Measurements from ENCODE around the gene EPS8L2.

EPS8L2 gene

DNA sequence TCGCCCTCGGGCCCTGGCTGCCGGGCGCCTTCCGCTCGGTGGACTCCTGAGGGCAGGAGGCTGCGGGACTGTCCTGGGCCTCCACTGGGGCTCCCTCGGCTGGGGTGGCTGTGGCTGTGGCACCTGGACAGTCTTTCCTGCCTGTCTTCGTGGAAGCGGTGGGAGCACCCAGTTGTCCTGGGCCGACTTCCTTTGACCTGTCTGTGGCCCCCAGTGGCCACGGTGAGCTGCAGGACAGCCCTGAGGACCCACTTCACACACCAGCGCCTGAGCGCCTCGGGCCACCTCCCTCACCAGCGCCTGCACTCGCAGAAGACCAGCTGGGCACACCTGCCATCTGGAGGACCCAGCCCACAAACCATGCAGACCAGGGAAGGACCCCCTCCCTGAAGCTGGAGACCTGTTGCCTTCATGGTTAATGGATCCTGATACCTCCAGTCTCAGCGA is 1.8 kb upstream of the EPS8L2 start:
- DNase-seq (ENCODE audit: low read depth, low spot score): no peak

DNA sequence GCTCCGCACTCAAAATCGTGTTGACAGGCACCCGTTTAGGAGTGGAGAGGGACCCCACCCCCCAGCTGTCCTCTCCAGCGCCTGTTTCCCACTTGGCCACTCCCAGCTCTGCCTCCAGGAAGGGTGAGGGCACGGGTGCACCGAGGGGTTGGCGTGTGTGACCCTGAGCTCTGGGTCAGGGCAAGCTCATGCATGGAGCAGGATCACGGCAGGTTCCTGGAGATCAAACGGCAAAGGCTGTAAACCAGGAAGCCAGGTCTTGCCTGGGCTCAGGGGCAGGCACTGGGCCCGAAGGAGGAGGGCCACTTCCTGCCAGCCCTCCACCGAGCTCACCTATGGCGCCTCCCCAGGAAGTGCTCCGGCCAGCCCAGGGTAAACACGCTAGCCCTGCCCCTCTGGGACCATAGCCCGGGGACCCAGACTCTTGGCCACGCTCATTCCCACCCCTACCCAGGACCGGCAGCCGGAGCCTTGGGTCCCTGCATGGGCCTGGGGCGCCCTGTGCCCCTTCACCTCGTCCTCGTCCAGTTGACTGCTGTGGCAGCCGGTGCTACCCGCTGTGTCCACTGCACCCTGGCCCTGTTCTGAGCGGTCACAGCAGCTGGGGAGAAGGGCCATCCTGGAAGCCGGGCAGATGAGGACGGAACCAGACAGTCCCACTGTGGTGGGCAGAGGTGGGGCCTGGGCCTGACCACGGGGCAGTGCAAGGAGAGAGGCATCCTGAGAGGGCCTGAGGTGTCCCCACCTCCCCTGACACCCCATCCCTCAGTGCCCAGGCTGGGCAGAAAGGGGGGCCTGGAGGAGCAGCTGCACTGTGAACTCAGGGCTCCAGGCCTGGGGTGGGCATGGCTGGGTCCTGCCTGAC is 1.0 kb upstream of the EPS8L2 start:
- DNase-seq (ENCODE audit: low read depth, low spot score): no peak

GRCh38 chr11:706439-706956 is 467 bp downstream of the EPS8L2 start:
- no peak for DNase-seq (ENCODE audit: low read depth, low spot score)

DNA sequence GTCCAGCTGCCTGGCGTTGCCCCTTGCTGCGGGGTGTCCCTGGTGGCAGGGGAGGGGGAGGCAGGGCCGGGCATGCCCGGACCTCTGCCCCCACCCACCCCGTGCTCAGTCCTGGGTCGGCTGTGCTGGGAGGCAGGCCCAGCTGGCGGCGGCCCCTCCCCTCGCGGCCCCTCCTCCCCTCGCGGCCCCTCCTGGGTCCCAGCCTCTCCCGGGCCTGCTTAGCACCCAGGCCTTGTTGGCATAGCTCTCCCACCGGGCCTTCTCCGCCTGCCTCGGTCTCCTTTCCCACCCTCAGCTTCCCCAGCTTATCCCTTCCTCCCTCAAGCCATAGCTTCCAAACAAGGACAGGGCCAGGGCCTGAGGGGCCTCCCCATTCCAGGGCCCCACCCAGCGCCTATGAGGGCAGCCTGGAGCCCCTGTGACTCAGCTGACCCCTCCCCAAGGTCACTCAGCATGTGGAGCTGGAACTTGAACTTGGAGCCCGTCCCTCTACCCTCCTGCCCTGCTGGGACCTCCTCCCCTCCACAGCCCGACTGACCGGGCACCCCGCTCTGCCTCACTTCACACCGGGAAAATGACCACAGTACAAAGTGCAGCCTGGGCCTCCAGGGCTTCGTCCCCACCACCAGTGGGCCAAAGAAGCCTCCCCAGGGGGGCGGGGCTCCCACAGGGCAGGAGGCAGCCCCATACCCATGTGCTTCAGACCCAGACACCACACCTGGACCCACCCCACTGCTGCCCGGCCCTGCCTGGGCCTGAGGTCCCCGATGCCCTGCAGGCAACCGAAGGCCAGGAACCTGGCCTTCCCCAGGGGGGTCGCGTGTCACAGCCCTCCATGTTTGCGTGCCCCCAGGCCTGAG is 1.2 kb downstream of the EPS8L2 start:
- no peak for DNase-seq (ENCODE audit: low read depth, low spot score)

DNA sequence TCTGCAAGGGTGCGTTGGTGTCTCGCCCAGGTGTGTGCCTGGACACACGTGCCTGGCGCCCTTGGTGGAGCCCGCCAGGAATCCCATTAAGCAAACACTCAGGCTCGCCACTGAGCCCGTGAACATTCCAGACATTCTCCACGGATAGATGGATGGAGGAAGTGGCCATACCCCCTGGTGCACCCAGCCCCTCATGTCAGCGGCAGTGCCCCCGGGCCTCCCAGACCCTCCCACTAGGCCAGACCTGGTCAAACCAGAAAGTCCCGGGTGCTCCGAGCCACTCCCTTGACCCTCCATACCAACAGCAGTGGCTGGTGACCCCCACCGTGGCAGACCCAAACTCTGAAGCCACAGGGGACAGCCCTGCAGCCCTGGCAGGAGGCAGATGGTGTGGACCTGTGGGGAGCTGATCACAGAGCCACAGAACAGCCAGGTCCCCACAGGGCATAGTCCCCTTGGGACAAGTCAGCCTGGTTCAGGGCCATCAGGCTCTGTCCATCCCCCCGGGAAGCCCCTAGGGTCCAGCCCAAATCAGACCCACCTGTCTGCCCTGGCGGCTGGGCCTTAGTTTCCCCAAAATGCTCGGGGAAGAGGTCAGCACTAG is 1.9 kb downstream of the EPS8L2 start:
- DNase-seq (ENCODE audit: low read depth, low spot score): no peak

- DNase-seq (ENCODE audit: low read depth, low spot score): no peak
Observed at GRCh38 chr11:708511-708910, 2.5 kb downstream of the EPS8L2 start.

GRCh38 chr11:709109-709997 is 3.3 kb downstream of the EPS8L2 start:
- DNase-seq (ENCODE audit: low read depth, low spot score): no peak

DNA sequence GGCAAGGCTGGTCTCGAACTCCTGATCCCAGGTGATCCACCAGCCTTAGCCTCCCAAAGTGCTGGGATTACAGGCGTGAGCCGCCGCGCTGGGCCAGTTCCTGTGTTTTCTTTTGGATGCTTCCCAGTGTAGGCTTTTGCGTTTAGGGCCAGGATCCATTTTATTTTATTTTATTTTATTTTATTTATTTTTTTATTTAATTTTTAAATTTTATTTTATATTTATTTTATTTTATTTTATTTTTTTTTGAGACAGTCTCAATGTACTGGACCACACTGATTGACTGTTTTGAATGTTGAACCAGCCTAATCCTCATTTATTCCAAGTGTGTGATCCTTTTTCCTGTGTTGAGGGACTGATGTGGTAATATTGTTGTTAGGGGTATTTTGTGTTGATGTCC is 8.4 kb downstream of the EPS8L2 start:
- DNase-seq (ENCODE audit: low read depth, low spot score): no peak

GRCh38 chr11:719214-720016 is 13.4 kb downstream of the EPS8L2 start:
- DNase-seq (ENCODE audit: low read depth, low spot score): no peak

DNA sequence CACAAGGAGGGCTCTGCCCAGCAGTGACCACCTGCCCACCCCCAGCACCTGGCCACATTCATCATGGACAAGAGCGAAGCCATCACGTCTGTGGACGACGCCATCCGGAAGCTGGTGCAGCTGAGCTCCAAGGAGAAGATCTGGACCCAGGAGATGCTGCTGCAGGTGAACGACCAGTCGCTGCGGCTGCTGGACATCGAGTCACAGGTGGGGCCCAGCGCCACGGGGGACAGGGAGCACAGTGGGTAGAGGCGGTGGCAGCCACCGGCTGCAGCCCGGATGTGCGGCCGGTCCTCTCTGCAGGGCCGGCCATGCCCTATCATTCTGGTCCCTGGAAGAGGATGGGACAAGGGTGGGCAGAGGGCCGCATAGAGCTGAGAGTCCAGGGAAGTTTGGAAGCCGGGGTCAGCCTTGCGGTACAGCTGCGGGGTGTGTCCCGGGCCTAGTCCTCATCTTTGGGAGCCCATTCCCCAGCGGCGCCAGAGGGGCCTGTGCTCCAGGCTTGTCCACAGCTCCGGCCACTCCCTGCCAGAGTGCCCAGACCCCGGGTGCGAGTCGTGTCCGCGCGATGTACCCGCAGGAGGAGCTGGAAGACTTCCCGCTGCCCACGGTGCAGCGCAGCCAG is 14.1 kb downstream of the EPS8L2 start:
- DNase-seq (ENCODE audit: low read depth, low spot score): no peak

DNA sequence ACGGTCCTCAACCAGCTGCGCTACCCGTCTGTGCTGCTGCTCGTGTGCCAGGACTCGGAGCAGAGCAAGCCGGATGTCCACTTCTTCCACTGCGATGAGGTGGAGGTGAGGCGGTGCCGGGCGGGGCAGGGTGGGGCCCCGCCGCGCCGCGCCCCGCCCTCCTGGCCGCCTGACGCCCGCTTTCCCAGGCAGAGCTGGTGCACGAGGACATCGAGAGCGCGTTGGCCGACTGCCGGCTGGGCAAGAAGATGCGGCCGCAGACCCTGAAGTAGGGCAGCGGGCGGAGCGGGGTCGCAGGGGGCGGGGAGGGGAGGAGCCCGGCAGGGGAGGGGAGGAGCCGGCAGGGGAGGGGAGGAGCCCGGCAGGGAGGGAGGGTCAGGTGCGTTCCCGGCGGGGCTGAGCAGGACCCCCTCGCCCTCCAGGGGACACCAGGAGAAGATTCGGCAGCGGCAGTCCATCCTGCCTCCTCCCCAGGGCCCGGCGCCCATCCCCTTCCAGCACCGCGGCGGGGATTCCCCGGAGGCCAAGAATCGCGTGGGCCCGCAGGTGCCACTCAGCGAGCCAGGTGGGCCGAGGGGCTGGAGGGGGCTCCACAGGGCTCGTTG is 14.7 kb downstream of the EPS8L2 start:
- no peak for DNase-seq (ENCODE audit: low read depth, low spot score)

DNA sequence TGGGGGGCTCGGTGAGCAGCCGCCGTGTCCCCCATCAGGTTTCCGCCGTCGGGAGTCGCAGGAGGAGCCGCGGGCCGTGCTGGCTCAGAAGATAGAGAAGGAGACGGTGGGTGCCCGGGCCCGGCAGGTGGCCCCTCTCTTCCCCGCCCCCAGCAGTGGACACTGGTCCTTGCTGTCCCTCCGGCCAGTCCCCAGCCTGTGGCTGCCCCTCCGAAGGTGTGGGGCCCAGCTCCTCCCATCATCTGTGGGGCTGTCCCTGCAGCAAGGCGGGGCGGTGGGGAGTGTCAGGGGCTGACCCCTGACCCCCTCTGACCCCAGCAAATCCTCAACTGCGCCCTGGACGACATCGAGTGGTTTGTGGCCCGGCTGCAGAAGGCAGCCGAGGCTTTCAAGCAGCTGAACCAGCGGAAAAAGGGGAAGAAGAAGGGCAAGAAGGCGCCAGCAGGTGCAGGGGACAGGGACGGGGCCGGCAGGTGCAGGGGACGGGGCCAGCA is 15.3 kb downstream of the EPS8L2 start:
- no peak for DNase-seq (ENCODE audit: low read depth, low spot score)

DNA sequence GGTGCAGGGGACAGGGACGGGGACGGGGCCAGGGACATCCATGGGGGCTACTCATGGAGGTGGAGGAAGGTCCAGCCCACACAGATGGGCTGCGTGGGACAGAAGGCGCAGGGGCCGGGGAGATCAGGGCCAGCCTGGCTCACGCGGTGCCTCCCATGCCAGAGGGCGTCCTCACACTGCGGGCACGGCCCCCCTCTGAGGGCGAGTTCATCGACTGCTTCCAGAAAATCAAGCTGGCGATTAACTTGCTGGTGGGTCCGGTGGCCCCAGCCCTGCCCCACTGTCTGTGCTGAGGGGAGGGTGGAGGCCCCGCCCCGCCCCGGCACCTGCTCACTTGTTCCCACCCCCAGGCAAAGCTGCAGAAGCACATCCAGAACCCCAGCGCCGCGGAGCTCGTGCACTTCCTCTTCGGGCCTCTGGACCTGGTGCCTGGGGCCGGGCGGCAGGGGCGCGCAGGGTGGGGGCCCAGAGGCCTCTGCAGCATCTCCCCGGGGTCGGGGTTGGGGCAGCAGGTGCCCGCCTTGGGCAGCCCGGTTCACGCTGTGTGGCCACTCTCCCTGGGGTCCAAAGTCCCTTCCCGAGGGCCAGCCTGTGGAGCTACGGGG is 15.8 kb downstream of the EPS8L2 start:
- DNase-seq (ENCODE audit: low read depth, low spot score): no peak

DNA sequence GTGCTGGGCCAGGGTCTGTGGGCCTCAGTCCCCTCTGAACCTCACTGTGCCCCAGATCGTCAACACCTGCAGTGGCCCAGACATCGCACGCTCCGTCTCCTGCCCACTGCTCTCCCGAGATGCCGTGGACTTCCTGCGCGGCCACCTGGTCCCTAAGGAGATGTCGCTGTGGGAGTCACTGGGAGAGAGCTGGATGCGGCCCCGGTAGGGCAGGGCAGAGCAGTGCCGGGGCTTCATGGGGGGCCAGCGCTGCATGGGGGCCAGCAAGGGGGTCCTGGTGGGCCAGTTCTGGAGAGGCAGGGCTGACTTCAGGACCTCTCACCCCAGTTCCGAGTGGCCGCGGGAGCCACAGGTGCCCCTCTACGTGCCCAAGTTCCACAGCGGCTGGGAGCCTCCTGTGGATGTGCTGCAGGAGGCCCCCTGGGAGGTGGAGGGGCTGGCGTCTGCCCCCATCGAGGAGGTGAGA is 16.3 kb downstream of the EPS8L2 start:
- DNase-seq (ENCODE audit: low read depth, low spot score): no peak

DNA sequence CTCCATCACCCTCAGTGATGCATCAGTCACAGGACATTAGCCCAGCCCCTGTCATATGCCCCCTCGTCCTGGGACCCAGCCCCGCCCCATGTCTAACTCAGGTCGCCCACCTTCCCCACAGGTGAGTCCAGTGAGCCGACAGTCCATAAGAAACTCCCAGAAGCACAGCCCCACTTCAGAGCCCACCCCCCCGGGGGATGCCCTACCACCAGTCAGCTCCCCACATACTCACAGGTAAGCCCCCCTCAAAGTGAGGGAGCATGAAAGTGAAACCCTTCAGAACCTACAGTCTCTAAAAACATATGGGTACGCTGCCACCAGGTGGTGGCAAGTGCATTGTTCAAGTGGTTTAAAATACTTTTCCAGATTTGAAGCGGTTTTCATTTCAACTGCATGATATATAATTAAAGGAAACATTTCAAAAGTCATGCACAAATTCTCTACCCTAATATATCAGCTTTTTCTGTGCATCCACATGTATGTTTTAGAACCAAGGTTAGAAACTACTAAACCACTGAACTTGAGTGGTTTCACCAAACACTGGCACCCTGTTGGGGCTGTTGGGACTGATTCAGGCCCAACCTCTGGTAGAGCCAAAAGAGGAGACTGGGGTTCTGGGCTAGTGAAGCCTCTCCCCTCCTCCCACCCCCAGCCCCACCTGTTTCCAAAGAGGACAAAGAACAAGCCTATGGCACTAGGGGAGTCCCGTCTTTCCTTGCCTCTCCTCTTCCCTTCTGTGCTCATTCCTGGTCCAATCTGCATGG is 17.3 kb downstream of the EPS8L2 start:
- DNase-seq (ENCODE audit: low read depth, low spot score): no peak

DNA sequence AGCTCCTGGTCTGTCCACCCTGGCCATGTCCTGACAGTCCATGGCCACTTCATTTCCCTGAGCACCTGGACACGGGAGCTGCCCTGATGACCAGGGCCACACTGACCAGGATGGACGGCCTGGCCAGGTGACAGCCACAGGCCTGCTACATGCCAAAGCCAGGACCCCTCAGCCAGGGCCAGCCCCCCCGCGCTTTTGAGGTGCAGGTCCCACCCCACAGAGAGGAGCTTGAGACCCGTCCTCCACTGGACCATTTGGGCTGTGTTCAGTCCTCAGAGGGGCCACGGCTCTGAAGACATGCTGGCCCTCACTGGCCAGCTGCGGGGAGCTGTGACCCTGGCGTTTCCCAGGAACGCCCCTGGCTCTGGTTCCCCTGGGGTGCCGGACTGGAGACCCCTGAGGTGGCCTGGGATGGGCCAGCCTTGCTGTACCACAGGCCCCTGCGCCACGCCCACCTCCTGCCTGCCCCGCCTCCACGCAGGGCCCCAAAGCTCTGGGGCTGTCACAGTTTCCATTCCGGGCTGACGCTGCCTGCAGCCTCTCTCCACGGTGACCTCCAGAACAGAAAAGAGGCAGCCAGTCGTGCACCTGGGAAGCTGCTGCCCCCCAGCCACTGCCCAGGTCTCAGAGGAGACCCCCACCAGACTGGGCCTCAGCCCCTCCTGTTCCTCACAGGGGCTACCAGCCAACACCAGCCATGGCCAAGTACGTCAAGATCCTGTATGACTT is 18.2 kb downstream of the EPS8L2 start:
- DNase-seq (ENCODE audit: low read depth, low spot score): no peak

- DNase-seq (ENCODE audit: low read depth, low spot score): no peak
Observed at GRCh38 chr11:724778-725386, 18.9 kb downstream of the EPS8L2 start.
